GM12872 (cell line): Measurements from ENCODE around the gene MYD88.

Experiments used
- TF ChIP-seq, protein P1 (sequence below): IDR thresholded peaks from 3 replicates; pipeline ENCODE4 v1.5.1; 2011; ENCODE audit warnings: low read depth, mild to moderate bottlenecking, low read length, moderate library complexity; ENCODE audit not compliant: insufficient read depth

The MYD88 gene

DNA sequence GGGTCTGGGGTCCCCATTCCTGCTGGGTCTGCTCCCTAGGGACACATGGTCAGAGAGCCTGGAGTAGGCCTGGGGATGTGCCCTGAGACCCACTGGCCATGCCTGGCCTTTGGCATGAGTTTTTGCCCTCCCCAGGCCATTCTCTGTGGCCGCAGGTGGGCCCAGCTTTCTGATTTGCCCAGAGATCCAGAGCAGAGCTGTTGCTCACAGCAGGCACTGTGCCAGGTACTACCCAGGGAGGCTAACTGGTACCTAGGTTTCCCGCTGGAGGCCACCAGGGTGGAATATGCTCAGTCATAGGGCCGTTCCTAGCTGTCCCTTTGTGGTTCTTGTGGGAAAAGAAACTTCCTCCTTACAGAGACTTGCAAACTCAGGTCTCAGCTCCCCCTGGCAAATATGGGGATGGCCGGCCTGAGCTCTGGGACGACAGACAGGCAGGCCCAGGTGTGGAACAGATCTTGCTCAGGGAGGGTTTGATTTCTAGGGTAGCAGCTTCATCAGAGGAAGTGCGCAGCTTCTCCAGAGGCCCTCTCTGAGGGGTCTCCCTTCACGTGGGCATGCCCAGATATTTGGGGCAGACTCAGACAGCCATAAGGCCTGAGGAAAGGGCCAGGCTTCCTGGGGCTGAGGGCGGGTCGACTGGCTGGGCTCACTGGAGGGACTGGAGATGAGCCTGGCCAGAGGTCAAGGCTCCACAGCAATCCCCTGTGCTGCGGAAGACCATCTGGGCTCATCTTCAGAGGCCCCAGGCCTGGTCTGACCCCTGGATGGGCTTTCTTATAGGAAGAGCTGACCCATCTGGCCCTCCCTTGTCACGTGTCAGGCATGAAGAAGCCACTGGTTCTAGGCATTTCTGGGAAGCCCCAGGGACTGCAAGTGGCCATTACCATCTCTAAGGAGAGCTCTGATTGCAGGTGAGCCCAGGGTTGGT lies 29.5 kb upstream of the MYD88 start:
- TF ChIP-seq, protein P1, sequence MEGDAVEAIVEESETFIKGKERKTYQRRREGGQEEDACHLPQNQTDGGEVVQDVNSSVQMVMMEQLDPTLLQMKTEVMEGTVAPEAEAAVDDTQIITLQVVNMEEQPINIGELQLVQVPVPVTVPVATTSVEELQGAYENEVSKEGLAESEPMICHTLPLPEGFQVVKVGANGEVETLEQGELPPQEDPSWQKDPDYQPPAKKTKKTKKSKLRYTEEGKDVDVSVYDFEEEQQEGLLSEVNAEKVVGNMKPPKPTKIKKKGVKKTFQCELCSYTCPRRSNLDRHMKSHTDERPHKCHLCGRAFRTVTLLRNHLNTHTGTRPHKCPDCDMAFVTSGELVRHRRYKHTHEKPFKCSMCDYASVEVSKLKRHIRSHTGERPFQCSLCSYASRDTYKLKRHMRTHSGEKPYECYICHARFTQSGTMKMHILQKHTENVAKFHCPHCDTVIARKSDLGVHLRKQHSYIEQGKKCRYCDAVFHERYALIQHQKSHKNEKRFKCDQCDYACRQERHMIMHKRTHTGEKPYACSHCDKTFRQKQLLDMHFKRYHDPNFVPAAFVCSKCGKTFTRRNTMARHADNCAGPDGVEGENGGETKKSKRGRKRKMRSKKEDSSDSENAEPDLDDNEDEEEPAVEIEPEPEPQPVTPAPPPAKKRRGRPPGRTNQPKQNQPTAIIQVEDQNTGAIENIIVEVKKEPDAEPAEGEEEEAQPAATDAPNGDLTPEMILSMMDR, result no peak

DNA sequence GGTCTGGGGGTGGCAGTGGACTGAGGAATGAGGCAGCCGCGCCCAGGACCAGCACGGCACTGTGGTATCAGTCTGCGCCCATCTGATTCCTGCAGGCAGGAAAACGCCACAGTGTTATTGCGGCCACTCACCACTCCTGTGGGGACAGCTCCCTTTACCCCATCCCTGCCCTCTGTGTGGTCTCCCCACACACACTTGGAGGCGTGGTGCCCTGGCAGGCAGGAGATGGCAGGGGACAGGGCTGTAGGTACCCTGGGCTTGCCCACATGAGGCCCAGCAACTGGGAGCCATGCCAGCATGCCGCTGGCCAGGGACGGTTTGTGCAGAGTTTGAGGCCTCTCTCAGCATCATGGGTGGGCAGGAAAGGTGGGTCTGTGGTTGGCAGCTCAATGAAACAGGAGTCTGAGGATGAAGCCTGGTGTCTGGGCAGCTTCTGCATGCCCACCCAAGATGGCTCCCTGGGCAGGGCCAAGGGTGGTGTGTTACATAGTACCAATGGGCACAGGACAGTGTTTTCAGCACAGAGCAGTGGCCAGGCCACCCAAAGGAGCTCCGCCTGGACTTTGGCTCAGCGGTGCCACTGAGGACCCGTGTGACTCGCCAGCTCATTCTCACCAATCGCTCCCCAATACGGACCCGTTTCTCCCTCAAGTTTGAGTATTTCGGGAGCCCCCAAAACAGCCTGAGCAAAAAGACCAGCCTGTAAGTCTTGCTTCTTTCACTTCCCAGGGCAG lies 28.7 kb upstream of the MYD88 start:
- TF ChIP-seq, protein P1, result no peak

DNA sequence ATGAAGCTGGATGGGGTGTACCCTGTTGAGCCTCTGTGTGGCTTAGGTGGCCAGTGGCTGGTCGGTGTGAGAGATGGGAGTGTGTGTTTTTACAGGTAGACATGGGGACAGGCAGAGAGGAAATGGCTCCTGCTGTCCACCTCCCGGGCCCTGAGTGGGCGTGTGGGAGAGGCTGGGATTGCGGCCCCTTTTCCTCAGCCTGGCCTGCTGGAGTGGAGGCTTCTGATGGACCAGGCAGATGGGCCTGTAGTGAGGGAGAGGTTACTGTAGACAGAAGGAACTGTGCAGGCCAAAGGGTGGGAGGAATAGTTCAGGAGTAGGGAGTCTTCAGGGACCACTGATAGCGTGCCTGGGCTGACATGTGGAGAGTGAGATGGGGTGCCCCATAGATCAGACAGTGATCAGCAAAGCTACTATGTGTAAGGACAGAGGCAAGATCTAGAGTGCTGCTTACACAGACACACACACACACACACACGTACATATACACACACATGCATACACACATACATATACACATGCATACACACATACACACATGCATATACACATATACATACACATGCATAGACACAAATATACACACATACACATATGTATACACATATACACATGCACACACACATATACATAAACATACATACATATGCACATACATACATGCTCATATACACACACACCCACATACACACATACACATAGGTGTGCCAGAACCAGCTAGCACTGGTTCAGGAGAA lies 28.0 kb upstream of the MYD88 start:
- TF ChIP-seq, protein P1, result no peak

DNA sequence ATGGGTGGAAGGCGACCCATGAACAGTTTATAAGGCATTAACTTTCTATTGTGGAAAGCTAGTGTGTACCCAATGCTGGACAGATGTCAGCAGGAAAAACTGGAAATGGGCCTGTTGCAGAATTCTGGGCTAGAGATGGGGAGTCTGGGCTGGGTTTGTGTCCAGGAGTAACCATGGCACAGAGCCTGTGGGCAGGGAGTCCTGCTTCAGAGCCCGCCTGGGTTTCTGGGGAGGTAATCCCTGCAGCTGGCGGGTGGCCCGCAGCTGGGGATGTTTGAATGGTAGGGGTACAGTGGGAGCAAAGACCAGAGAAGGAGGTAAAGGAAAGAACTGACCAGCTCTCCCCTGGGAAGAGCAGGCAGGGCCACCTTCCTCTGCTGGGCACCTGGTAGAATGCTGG lies 27.3 kb upstream of the MYD88 start:
- TF ChIP-seq, protein P1, result no peak

DNA sequence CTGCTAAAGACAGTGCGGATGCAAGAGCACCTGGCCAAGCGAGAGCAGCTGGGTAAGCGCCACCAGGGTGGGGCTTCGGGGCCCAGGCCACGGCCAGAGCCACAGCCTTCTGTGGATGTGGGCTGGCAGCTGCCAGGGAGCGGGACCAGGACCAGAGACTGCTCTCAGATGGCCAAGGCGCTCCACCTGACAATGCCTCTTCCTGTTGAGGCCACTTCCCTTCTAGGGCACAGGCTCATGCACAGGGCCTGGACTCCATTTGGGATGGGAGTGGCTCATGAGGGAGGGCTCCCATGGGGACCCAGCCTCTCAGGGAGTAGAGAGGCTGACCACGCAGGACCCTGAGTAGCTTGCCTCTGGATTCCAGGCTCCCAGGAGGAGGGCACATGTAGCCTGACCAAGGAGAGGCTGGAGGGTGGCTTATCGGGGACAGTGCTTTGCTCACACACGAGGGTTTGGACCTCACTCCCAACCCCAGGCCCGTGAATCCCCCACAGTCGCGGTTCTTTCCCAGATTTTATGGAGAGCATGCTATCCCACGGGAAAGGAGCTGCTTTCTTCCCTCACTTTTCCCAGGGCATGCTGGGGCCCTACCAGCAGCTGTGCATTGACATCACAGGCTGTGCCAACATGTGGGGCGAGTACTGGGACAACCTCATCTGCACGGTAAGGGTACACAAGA lies 26.6 kb upstream of the MYD88 start:
- TF ChIP-seq, protein P1, result no peak

DNA sequence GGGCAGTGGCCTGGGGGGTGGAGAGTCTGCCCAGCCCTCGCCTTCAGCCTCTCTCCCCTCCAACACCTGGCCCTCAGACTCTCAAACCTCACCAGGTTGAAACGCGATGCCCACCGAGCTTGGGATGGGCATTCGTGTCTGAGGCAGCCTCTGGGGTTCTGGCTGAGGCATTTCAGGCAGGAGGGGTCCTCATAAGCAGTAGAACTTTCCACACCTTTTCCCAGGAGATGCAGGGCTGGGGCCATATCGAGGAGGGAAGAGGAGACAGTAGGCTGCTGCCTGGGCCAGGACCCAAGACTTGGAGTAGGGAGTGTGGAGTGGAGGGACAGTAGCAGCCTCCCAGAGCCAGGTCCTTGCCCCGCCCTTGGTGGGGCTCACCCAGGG lies 26.1 kb upstream of the MYD88 start:
- TF ChIP-seq, protein P1, result no peak
